CD4-positive, alpha-beta T cell treated with Interleukin-15 for 4 hours (primary cell): ENCODE data around the gene DYTN.
A peak's percentile ranks its signal among the peaks of the same experiment; 100 is the strongest.

Experiments
- DNase-seq: peaks from one replicate; pipeline ENCODE4 v3.0.0-alpha.2; 2020; ENCODE audit warnings: low spot score

Gene DYTN

DNA sequence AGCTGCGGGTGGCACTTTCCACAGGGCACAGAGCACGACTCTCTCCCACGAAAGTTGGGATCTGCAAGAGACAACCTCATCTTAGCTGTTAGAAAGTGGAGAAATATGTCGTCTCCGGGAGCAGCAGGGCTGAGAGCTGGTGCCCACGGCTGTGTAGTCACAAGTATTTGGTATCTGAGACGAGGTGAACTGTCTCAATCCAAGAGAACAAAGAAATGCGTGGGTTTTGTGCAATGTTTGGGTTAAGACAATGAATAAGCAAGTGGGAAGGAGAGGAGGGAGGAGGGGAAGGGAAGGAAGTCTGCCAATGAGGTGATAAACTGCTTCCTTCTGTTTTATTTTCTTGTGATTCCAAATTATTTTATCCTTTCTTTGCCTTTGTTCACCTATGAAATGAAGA lies 18.0 kb downstream of the DYTN start:
- no peak for DNase-seq

DNA sequence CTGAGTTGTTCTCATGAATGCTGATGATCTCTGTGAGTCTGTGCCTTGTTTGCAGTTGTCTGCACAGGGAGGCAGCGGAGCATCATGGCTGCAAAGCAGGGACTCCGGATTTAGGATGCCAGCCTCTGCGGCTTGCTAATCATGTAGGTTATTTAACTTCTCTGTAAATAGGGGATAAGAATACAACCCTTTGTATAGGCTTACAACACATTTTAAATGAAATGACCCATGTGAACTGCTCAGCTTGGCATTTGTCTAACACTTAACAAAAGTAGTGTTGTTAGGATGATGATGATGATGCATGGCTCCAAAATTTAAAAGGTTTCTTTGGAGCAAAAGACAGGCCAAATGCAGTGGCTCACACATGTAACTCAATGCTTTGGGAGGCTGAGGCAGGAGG lies 19.4 kb downstream of the DYTN start:
- DNase-seq, result no peak

DNA sequence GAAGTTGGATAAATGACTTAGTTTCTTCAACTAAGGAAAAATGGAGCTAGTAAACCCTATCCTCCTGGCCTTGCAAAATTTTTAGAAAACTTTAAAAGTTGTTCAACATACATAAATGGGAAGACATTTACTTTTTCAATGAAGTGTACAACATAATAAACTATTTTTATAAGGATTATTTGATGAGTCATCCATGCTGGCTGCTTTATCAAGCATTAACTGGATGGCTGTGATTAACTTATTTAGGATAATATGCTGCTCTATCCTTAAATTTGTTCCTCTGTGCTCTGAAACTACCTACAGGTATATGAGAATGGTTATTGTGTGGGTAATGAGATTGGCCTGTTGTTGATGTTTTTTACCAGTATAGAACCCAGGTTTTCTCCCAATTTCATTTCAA lies 21.3 kb downstream of the DYTN start:
- DNase-seq, result no peak

DNA sequence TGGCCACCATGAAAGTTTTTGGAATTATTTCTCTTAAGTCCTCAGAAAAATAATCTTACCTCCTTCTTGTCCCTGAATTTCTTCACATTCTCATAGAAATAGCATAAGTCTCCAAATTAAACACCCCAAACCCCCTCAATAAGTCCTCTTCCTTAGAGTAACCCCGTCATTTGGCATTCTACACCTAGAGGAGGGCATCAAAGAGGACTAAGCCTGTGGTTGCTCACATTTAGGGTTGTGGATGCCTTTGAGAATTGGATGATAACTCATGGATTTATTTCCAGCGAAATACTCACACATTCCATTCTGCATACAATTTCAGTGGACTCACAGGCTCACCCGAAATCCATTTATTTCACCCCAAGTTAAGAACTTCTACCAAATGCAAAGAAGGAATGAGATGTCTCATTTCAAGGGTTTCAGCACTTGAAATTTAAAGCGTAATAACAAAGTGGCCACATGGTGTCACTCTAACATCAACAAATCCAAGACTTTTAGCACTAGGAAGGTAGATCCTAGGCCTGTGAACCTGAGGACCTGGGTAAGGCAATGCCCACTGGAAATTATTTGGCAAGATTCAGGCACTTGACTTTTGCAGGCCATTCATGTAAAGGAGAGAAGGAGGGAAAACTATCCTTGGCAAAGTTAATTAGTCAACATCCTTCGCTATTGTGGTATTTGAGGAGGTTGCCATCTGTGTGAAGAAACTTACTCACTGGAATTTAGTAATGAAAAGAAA lies 24.6 kb downstream of the DYTN start:
- DNase-seq, result peak; percentile 58

DNA sequence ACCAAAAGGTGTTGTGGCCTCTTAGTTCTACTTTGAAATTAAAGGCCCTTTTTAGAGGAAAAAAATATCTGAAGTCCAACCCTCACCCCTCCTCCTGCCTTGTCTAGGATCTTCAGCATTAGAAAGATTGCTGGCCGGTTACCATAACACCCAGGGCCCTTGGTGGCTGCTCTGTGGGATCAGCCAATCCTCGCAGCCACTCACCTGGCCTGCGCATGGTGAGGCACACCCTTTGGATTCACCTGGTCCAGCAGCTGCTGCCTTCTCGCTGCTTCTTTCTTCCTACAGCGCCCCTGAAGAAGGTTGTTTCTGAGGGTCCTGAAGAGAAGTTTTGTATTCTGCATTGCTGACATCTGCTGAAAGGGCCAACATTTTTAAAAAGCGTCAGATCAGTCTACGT lies 25.2 kb downstream of the DYTN start:
- DNase-seq, result no peak

DNA sequence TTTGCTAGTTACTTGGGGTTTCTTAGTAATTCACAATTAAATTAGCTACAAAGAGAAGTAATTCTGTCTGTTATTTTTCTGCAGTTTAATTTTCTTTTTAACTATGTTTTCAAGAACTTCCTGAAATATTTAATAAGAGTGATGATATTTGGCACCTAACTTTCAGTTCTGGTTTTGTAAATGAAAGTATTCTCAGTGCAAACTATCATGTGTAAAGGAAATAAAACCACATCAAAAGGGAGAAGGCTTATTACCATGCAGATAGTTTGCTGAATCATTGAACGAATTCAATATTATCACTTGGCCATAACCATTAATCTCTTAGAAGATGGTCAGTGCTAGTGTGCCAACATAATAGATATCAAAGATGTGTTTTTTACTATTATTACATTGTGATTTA lies 29.2 kb downstream of the DYTN start:
- no peak for DNase-seq

DNA sequence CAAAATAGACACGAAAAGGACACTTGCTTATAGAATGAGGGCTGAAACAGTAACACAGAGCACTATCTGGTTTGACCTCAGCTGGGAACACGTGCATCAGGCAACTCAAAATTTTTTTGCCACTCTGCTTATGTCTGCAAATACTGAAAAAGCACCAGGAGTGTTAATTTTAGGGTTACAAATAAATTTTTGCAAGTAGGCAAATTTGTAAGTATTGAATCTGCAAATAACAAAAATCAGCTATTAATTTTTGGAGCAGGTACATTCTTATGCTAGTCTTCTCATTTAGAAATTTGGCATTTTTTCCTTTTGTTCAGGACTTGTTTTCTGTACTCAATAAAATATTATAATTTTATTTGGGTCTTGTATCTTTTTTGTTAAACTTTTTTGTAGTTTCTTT lies 29.7 kb downstream of the DYTN start:
- DNase-seq, result no peak

DNA sequence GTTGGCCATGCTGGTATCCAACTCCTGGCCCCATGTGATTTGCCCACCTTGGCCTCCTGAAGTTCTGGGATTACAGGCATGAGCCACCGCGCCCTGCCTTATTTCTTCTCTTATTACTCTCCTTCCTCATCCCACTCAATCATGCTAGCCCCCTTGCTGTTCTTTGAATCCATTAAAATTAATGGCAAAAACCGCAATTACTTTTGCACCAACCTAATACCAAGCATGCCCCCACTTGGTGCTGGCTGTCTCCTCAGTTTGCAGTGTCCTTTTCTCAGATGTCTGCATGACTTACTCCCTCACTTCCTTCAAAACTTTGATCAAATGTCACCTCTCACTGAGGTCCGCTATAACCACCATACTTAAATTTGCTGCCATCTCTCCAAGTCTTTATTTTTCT lies 34.6 kb downstream of the DYTN start:
- no peak for DNase-seq

DNA sequence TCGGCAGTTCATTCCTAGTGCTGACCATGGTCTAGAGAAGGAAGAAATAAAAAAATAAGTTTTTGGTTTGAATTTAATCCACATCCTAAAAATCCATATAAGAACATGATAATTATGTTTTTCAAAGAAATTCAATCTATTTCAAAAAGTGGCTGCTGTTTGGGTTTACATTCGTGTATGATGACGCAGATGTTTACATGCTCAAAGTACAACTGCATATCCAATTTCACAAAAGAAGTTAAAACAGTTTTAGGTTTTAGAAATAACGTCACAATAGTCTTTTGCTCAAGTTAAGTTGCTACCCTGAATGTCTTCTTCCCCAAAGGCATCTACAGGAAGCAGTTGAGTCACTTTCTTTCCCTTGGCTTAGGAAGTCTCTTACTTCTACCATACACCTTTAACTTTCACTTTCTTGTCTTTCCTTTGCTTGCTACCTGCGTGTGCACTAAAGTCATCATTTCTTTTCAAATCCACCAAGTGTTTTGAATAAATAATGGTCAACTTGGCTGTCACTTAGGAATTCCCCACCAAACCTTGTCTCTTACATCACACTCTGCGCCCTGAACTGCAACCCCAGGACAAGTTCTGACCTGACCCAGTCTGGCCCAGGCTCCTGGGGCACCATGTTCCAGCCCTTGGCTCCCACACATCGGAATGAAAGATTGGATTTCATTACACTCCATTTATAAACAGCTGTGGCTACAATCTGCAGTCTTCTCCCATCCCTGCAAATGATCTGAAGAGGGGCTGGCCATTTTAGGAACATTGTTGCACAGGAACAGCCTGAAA lies 47.5 kb downstream of the DYTN start:
- no peak for DNase-seq

DNA sequence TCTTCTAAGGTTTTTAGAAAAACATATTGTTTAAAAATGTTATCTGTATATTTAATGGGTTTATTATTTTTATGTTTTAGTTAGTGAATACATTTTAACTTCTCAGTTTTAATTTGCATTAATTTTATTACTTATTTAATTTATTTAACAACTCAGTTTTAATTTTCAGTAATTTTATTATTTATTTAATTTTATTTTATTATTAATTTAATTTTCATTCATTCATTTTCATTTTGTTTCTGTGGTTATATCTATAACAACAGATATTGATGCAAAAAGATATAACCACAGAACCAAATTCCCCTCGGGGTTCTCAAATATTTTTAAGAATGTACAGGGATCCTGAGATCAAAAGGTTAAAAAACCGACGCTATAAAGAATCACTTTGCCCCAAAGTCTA lies 52.9 kb downstream of the DYTN start:
- DNase-seq, result no peak

DNA sequence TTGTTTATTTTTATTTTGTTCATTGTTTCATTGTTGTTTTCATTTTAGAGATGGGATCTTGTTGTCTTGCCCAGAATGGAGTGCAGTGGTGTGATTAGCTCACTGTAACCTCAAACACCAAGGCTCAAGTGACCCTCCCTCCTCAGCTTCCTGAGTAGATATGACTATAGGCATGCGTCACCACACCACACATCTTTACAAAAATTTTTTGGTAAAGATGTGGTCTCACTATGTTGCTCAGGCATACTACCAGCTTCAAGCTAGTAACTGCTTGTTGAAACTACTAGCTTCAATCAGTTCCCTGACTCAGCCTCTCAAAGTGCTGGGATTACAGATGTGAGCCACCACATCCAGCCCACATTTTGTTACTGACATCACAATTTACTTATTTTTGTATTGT lies 61.1 kb downstream of the DYTN start:
- DNase-seq, result no peak

DNA sequence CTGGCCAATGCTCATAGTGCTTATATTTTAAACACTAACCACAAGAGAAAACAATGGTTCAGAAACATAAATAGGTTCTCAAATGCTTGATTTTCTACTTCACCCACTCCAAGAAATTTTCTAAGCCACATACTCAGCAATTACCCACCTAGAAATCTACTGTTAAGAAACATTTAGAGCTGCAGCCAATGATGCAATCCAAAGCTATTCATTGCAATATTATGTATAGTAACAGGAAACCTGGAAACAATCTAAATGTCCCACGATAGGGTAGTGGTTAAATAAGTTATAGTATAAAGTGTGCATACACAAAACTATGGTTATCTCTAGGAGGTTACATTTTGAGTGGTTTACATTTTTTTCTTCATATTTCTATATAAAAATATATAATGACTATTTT lies 70.2 kb downstream of the DYTN start:
- DNase-seq, result no peak

DNA sequence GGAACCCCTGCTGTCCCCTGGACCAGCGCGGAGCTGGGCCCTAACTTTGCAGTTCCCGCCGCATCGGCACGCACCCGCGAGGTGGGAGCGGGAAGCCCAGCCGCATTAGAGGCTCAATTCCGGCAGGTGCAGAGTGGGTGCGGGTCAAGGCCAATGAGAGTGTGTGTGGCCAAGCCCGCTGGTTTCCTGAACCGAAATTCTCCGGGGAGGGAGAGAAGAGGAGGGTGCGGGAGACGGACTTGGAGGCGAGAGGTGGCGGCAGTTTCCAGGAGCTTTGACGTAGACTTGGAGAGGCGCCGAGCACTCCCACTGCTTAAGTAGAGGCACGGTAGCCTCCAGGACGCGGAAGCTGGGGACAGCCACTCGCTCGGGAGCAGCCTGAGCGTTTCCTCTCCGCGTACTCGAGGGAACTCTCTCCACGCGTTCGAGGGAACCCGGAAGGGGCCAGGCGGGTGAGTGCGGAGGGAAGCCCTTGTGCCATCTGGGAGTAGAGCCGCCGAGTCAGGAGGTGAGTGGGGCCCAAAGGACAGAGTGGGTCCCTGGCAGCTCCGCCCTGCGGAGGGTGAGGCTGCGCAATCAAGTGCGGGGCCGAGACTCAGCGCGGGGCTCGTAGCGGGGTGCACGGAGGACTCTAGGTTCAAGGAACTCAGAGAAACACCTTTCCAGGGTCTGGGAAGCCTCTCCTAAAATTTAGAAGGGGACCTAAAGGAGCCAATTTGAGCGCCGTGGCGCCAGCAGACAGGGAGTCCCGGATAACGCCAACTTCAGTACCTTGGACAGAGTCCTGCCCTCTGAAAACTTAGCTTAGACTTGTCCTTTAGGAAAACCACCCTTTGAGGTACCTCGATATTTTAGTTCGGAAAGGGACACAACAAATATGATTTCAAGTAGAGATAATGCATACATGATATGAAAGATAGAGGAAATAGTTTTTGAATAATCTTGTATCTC lies 75.8 kb downstream of the DYTN start, which contains the start of gene FAM237A:
Gene FAM237A, plus strand, starts transcription at position 413 of the 951 bp plus-strand sequence. CDS start 1,750 bp downstream, outside the sequence.
- no peak for DNase-seq

DNA sequence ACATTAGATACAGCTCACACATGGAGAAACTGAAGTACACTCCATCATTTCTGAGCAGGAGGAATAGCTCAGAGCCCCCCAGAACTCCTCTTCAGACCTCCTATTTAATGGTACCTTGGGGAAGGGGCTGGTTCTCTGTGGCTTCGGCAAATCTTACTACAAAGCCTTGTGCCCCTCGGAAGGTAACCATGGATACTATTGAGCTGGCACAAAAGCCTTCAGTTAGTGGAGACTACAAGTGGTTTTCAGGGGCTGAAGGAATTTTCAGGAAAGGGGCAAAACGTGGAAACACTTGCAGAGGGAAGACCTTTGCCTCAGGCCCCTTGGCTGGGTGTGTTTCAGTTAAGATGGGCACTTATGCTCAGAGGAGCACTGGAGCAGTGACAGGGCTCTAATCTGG lies 77.0 kb downstream of the DYTN start:
- no peak for DNase-seq

DNA sequence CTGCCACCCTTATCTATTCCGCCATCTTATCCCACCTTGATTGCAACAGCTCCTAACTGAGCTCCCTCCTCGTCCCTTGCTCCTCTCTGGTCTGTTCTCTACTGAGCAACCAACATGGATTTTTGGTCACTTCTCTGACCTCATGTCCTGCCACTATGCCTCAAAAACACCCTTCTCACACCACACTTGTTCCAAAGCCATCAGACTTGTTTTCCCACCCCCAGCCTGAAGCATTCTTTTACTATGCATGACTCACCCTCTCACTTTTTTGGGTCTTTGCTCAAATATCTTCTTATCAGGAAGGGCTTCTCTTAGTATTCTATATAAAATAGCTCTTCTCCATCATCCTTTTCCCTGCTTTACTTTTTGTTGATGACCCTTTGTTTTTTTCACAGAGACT lies 78.6 kb downstream of the DYTN start:
- no peak for DNase-seq

DNA sequence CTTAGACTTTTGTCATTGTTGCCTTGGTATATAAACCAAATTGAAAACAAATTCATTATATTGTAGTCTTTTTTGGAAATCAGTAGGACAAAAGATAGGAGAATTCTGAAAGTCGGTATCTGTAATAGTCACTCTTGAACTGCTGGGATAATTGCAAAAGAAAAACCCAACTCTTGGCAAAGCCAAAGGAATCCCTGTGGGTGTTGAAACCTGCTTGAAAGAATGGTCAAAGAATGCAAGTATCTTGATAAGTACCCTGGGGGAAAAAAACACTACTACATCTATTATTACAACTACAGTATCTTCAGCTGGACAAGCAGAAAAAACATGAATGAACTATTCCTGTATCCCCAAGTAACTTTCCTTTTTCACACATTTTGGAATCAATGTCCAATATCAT lies 83.2 kb downstream of the DYTN start:
- DNase-seq, result no peak

DNA sequence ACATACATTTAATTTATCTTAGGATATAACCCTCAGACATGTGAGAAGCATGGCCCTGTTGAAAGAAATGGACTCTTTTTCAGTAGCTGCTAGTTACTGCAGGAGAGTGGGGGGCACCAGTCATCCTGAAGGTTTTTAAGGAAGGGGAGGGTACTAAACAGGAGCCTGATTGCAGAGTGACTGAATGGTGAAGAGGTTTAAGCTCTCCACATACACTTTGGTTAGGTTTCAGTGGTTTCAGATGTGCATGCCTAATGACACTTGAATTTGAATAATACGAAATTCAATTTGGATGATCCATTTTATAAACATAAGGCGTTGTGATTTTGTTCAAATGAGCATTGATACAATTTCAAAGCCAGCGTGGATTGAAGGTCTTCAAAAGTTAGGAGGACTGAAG lies 86.9 kb downstream of the DYTN start:
- DNase-seq, result no peak

DNA sequence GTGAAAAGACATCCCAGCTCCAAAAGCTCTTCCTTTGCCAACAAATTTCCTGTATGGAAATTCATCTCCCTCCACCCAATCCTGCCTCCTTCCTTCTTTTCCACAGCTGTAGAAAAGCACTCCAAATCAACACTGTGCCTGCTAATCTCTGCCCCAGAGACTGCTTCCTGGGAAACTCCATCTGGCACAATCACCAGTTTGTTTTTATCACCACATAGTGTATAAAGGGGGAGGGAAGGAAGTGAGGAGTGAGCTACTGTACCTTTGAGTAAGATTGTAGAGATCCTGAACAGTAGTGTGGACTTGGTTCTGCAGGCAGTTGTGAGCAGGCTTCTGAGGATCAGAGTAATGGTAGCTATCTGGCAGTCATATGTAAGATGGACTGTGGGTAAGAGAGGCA lies 90.6 kb downstream of the DYTN start:
- no peak for DNase-seq

DNA sequence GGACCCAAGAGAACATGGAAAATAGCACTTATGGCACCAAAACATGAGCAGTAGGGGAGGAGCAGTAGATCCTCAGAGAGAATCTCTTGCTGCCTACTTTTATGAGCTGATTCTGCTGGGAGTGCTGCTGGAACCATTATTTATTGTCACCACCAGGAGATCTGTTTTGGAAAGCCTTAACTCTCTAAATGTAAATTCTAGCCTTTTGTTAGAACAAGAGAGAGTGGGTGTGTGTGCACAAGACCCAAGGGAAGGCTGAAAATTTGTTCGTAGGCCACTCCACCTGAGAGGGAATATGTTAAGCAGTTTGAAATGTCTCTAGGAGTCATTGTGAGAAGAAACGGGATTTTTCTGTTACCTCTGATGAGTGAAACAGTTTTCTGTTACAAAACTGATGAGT lies 92.1 kb downstream of the DYTN start:
- no peak for DNase-seq

DNA sequence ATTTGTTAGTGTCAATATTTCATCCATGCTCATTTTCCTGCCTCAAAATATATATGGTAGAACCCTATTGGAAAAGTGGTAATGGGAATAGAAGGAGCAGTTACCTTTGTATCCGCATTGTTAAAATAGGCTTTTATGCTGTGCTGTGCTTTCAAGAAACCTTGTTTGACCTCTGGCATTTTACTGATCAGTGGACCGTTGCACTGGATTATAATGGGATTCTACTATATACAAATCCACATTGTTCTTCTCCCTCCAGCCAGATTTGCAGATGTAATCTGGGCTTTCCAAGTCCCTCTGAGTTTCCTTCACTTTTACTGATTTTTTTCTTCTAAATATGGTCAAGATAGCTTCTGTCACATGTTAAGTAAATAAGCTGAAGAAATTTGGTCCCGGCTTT lies 99.2 kb downstream of the DYTN start:
- DNase-seq, result no peak

DNA sequence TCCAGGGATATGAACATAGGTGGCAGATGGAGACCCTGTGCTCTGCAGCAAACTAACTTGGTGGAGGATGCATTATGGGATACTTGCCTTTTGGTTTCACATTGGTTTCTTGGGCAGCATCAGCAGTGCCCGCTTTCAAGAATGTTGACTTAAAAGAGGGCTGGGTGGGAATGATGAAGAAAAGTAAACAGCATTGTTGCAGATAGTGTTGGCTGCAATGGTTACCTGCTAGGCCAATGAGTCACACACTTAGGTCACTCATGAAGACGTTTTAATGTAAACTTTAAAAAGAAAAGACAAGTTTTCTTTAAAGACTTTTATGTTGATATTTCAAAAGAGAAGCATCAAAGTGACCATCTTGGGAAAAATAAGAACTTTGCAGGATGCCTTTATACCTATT lies 102.0 kb downstream of the DYTN start:
- DNase-seq, result no peak

DNA sequence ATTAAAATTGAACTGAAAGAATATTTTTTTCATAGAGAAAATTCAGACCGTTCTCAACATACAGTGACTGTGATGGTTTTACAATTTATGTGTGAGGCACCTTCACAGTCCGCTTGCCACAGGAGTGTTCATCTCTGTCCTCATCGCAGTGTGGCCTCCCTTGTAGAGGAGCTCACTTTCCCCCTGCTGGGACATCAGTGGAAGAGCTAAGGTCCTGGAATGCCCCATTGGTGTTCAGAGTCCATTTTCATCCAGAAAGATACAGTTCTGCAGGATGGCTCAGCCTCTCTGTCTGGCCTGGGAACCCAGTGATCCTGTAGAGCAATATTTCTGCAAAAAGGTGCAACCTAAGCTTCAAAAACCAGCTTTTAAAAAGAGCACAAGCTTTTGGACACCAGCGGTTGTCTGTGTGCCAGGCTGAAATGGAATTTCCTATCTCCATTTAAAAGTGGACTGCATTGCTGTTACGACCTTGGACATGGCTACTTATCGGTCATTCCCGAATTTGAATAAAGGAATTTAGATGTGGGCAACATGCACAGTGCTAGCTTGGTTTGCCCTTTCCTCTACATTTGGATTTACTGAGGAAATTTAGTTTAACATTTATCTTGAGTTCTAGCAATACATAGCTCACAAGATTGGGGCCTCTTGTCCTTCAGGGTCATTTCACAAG lies 102.6 kb downstream of the DYTN start:
- no peak for DNase-seq
